H1 (cell line): ENCODE data around the gene SCNN1B. TPM values are rescaled to one million over a fixed set of nuclear protein-coding genes. Genes with fewer than 3 reads are reported as not detected.

Experiments used
- polyA plus RNA-seq, 7 experiments: library from polyadenylated mRNA; depleted of rRNA in 3 of 7; stranded (reverse) in 5 of 7; unstranded in 2 of 7; fragments of >200 nt in 5 of 7; fragments of 200-250 nt in 2 of 7; gene quantifications; 1 replicate in 5 of 7; 2 replicates in 1 of 7; 4 replicates in 1 of 7; pipeline versions ENCODE4 v1.2.1 to v1.2.3, GENCODE V29; 2011 to 2013; ENCODE audit warnings: missing spikeins in 2 of 7, mixed read lengths in 2 of 7
- total RNA-seq: library from RNA; stranded (reverse); fragmentation: NEBNext Ultra II Directional; extraction: Animal tissue kit (Norgen Biotek cat#: 25700); gene quantifications from 2 replicates; pipeline ENCODE4 v1.2.1, GENCODE V29; 2021
- TF ChIP-seq, protein P1 (sequence below): fragments of 300-600 bp; sonication (generic); IDR thresholded peaks from 2 replicates; pipeline ENCODE4 v1.7.1; 2012; ENCODE audit warnings: low read length, moderate library complexity, mild to moderate bottlenecking, inconsistent platforms; ENCODE audit not compliant: insufficient replicate concordance

The SCNN1B gene
- total and polyA plus RNA-seq, 2 of the 8 experiments (the other 6 are each of a cell fraction or from before 2014, with no cell fraction given) = 0.20 to 0.95 TPM

DNA sequence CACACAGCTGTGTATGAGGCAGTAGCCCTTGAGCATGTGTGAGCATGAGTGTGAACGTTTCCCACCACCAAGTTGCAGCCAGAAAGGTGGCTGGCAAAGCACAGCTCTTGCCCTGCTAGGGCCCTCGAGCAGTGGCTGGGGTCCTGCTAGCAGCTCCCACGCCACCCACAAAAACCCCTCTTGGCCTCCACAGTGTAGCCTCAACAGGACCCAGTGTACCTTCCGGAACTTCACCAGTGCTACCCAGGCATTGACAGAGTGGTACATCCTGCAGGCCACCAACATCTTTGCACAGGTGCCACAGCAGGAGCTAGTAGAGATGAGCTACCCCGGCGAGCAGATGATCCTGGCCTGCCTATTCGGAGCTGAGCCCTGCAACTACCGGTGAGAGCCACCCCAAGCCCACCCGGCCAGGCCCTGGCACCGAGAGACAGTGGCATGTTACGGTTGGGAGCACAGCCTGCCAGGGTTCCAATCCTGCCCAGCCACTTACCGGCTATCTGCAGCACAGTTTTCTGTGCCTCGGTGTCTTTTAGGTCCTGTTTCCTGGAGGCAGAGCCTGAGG, 53.1 kb downstream of the SCNN1B start (continued):
- TF ChIP-seq, protein P1, sequence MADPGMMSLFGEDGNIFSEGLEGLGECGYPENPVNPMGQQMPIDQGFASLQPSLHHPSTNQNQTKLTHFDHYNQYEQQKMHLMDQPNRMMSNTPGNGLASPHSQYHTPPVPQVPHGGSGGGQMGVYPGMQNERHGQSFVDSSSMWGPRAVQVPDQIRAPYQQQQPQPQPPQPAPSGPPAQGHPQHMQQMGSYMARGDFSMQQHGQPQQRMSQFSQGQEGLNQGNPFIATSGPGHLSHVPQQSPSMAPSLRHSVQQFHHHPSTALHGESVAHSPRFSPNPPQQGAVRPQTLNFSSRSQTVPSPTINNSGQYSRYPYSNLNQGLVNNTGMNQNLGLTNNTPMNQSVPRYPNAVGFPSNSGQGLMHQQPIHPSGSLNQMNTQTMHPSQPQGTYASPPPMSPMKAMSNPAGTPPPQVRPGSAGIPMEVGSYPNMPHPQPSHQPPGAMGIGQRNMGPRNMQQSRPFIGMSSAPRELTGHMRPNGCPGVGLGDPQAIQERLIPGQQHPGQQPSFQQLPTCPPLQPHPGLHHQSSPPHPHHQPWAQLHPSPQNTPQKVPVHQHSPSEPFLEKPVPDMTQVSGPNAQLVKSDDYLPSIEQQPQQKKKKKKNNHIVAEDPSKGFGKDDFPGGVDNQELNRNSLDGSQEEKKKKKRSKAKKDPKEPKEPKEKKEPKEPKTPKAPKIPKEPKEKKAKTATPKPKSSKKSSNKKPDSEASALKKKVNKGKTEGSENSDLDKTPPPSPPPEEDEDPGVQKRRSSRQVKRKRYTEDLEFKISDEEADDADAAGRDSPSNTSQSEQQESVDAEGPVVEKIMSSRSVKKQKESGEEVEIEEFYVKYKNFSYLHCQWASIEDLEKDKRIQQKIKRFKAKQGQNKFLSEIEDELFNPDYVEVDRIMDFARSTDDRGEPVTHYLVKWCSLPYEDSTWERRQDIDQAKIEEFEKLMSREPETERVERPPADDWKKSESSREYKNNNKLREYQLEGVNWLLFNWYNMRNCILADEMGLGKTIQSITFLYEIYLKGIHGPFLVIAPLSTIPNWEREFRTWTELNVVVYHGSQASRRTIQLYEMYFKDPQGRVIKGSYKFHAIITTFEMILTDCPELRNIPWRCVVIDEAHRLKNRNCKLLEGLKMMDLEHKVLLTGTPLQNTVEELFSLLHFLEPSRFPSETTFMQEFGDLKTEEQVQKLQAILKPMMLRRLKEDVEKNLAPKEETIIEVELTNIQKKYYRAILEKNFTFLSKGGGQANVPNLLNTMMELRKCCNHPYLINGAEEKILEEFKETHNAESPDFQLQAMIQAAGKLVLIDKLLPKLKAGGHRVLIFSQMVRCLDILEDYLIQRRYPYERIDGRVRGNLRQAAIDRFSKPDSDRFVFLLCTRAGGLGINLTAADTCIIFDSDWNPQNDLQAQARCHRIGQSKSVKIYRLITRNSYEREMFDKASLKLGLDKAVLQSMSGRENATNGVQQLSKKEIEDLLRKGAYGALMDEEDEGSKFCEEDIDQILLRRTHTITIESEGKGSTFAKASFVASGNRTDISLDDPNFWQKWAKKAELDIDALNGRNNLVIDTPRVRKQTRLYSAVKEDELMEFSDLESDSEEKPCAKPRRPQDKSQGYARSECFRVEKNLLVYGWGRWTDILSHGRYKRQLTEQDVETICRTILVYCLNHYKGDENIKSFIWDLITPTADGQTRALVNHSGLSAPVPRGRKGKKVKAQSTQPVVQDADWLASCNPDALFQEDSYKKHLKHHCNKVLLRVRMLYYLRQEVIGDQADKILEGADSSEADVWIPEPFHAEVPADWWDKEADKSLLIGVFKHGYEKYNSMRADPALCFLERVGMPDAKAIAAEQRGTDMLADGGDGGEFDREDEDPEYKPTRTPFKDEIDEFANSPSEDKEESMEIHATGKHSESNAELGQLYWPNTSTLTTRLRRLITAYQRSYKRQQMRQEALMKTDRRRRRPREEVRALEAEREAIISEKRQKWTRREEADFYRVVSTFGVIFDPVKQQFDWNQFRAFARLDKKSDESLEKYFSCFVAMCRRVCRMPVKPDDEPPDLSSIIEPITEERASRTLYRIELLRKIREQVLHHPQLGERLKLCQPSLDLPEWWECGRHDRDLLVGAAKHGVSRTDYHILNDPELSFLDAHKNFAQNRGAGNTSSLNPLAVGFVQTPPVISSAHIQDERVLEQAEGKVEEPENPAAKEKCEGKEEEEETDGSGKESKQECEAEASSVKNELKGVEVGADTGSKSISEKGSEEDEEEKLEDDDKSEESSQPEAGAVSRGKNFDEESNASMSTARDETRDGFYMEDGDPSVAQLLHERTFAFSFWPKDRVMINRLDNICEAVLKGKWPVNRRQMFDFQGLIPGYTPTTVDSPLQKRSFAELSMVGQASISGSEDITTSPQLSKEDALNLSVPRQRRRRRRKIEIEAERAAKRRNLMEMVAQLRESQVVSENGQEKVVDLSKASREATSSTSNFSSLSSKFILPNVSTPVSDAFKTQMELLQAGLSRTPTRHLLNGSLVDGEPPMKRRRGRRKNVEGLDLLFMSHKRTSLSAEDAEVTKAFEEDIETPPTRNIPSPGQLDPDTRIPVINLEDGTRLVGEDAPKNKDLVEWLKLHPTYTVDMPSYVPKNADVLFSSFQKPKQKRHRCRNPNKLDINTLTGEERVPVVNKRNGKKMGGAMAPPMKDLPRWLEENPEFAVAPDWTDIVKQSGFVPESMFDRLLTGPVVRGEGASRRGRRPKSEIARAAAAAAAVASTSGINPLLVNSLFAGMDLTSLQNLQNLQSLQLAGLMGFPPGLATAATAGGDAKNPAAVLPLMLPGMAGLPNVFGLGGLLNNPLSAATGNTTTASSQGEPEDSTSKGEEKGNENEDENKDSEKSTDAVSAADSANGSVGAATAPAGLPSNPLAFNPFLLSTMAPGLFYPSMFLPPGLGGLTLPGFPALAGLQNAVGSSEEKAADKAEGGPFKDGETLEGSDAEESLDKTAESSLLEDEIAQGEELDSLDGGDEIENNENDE = no peak
